GM21723 (cell line): ENCODE data around the gene BNC1.
"Not testable (repeated sequence)": the region's sequence is repeated elsewhere in the genome, so short reads cannot be mapped to it uniquely, and the experiment has no call there.

Experiments
- ATAC-seq: cut with Tn5 transposase; IDR thresholded peaks from one replicate; pipeline ENCODE4 v1.9.1; 2021; ENCODE audit warnings: mild to moderate bottlenecking, moderate library complexity; ENCODE audit not compliant: unreplicated experiment

Gene BNC1

DNA sequence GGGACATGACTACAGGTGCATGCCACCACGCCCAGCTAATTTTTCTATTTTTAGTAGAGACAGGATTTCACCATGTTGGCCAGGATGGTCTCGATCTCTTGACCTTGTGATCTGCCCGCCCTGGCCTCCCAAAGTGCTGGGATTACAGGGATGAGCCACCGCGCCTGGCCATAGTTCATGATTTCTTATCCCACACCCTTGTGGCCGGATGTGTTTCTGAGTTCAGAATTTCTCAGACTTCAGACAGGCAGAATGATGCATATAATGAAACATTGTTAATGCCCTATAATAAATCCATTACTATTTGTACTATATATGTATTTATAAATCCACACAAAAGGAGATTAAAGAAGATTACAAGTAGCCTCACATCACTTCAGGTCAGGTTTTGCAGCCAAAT, 22.3 kb downstream of the BNC1 start:
- ATAC-seq: not testable (repeated sequence)

DNA sequence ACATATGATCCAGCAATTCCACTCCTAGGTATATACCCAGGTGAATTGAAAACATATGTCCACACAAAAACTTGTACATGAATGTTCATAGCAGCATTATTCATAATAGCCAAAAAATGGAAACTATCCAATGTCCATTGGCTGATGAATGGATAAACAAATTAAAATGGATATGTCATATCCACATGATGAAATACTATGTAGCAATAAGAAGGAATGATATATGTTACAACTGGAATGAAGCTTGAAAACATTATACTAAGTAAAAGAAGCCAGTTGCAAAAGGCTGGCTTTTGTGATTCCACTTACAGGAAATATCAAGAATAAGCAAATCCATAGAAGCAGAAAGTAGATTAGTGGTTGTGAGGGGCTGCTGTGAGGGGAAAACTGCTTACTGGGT, 33.7 kb downstream of the BNC1 start:
- no peak for ATAC-seq

DNA sequence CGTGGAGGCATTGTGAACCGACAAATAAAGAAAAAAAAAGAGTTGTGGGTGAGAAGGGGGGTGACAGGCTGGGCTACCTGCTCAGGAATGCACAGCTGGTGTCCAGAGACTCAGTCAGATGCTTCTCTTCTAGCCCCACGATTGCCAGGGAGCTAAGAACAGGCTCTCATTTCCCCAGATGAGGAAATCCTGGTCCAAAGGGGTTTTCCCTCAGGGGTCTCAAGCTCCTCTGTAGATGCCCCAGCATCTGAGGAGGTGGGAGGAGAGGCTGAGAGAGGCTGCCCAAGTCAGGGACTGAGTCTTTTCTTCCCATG, 35.5 kb downstream of the BNC1 start:
- ATAC-seq: no peak

DNA sequence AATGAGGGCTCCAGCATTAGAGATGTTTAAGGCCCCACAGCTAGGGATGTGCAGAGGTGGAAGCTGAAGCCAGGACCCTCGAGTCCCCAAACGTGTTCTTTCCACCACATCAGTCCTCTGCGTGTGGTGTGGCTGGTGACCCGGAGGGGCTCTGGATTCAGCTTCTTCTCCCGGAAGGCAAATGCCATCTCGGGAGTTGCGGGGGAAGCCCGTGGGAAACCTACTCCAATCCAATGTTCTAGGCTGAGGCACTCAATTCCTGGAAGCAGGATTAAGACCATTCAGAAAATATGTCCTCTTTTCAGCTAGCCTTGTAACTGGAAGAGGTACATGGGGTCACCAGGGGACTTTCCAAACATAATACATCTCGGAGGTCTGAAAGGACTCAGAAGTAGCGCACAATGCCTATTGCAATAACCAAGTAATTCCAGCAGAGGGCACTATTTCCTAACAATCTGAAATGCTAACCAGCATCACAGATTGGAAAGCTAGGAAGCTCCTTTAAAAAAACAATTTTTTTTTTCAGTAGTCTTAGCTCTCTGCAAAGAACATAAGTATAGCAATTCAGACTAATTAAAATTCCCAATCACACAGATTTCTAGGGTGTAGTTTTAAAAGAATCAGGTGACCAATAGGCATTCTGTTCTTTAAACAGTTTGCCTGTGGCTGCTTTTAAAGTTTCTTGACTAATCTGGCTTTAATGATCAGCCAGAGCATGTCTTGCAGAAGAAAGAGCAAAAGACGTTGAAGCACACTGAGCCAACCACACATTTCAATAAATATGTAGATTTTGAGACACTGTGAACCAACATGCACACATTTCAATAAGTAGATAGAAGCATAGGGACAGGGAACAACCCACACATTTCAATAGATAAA, 36.1 kb downstream of the BNC1 start:
- ATAC-seq: no peak

DNA sequence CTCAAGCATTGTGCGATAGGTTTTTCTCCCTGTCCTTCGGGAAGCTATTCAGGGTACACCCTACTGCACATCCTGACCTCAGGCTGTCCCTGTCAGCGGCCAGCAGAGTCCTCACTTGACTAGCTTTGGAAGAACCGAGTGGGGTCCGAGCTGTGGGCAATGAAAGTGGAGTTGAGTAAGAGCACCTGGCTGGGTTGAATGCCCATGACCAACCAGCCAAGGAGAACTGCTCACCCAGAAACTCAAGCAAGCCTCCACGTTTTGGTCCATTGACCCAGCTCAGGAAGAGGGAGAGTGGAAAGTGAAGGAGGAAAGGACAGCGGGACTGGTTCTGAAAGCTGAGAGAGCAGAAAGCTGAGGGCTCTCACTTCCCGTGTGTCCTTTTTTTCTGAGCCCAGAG, 40.8 kb downstream of the BNC1 start:
- ATAC-seq: no peak

DNA sequence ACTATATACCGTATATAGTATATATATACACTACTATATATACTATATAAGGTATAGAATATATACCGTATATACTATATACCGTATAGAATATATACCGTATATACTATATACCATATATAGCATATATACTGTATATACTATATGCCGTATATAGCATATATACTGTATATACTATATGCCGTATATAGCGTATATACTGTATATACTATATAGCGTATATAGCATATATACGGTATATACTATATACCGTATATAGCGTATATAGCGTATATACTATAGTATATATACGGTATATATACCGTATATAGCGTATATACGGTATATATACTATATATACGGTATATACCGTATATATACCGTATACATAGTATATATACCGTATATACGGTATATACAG, 54.2 kb downstream of the BNC1 start:
- ATAC-seq: no peak

DNA sequence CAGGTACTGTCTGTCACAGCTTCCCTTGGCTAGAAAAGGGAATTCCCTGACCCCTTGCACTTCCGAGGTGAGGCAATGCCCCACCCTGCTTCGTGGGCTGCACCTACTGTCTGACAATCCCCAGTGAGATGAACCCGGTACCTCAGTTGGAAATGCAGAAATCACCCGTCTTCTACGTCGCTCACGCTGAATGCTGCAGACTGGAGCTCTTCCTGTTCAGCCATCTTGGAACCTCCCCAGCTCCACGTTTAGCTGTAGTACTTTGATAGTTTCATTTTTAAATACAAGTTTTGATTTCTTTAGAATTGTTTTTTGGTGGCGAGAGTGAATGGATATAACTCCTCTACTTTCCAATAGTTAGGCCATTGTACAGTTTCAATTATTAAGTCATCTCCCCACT, 59.0 kb downstream of the BNC1 start:
- ATAC-seq: no peak

DNA sequence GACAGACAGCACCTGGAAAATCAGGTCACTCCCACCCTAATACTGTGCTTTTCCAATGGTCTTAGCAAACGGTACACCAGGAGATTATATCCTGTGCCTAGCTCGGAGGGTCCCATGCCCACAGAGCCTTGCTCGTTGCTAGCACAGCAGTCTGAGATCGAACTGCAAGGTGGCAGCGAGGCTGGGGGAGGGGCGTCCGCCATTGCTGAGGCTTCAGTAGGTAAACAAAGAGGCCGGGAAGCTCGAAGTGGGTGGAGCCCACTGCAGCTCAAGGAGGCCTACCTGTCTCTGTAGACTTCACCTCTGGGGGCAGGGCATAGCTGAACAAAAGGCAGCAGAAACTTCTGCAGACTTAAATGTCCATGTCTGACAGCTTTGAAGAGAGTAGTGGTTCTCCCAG, 62.7 kb downstream of the BNC1 start:
- not testable (repeated sequence) for ATAC-seq

DNA sequence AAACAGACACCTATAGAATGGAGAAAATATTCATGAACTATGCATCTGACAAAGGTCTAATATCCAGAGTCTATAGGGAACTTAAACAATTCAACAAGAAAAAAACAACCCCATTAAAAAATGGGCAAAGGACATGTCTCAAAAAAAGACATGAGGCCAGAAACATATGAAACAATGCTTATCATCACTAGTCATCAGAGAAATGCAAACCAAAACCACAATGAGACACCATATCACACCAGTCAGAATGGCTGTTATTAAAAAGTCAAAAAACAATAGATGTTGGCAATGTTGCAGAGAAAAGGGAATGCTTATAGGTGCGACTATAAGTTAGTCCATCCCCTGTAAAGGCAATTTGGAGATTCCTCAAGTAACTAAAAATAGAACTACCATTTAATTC, 65.4 kb downstream of the BNC1 start:
- no peak for ATAC-seq

DNA sequence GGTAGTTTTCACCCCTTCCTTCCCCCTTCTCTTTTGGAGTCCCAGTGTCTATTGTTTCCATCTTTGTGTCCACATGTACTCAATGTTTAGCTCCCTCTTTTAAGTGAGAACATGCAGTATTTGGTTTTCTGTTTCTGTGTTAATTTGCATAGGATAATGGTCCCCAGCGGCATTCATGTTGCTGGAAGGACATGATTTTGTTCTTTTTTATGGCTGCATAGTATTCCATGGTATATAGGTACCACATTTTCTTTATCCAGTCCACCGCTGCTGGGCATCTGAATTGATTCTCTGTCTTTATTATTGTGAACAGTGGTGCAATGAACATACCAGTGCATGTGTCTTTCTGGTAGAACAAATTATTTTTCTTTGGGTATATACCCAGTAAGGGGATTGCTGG, 69.2 kb downstream of the BNC1 start:
- no peak for ATAC-seq

DNA sequence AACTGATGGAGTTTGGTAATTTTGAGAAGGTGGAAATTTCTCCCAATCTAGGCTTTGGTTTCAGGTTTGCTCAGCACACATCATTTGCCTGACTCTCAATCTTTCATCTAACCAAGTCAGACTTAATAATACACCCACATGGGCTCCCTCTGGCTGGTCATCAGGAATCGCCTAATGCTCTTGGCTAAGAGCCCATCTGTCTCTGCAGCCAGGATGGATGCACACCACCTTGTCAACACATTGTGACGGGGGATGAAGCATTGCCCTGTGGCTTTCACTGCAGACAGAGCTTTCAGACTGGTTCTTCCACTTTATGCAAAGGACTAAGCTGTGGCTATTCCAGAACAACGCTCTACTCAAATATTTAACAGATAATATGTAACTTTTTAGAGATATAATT, 73.8 kb downstream of the BNC1 start:
- ATAC-seq: no peak

DNA sequence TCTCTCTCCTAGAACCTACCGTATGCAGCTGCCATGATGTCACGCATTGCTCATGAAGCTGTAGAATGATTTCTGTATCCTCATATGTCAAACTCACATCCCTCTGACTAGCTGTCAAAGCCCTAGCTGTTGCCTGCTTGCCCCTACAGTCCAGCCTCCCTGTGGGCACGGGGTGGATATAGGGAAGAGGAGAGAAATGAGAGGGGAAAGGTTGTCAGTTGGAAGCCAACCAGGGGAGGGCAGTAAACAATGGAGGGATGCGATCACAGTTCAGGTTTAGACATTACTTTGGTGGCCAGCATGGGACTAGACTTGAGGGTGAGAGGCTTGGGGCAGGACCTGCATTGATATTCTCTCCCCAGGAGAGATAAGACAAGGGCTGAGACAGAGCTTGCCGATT, 75.1 kb downstream of the BNC1 start:
- ATAC-seq: no peak

DNA sequence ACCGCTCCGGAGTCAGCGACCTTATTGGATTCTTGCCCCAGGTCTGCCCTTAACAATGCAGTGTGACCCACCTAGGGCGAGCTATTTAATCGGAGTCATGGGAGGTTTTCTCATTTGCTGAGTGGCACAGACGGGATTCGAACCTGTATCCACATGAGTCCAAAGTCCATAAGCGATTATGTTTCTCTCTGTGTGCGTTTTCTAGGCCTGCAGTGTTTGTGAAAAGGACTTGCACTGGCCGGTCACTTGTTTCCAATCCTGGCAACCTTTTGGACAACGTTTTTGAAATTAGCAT, 76.2 kb downstream of the BNC1 start:
- no peak for ATAC-seq

DNA sequence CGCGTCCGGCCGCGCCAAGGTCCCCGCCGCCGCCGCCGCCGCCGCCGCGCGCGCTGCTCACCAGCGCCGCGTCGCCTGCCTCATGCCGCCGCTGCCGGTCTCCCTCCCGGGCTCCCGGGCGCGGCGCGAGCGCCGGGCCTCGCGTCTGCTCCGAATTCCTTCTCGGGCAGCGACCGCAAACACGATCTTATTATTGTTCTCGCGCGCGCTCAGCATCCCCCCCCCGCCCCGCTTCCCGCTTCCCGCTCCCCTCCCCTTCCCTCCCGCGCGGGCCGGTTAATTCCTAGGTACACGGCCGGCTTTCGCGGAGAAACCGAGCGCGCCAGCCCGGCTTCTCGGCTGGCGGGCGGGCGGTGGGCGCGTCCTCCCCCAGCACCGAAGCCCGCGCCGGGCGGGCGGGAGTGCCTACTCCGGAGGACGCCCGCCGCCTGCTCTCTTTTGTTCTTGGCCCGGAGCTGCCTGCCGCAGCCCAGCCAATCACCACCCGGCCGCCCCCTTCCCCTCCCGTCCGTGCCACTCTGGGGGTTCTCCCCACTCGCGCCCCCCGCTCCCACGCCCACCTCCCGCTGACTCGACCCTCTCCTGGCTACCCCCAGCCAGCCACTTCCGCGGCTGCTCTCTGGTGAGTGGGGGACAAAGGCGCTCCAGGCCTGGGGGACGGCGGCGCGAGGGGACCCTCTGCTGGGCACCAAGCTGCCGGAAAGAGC, 76.7 kb downstream of the BNC1 start, which contains the start of gene HDGFL3:
TSS of gene HDGFL3 (minus strand) at position 164 of the 707 bp plus-strand sequence. CDS start 409 bp downstream, outside the sequence.
- peak; percentile 46 for ATAC-seq

DNA sequence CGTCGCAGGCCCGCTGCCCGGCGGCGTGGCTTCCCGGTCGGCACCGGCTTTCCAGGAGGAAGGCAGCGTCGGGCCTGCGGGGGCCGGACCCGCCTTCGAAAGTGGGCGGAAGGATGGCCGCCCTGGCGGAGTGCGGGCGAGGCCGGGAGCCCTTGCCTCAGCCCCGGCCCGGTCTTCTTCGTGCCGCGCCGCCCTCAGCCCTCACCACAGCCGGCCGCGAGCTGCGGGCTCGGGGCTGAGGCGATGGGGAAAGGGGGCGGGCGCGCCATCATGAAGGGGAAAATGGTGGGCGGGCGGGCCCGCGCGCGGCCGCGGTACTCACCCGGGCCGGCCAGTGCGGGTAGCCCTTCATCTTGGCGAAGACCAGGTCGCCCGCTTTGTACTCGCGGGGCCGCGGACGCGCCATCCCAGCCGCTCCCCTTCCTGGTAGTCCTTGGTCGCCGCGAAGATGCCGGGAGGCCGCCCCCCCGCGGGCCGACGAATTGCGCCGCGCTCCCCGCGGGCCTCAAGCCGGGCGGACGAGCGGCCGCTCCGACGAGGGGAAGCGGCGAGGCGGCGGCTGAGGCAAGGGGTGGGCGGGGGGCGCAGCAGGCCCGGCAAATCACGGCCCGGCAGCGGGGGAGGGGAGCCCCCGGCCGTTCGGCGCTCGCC, 77.3 kb downstream of the BNC1 start:
- ATAC-seq: peak; percentile 38

DNA sequence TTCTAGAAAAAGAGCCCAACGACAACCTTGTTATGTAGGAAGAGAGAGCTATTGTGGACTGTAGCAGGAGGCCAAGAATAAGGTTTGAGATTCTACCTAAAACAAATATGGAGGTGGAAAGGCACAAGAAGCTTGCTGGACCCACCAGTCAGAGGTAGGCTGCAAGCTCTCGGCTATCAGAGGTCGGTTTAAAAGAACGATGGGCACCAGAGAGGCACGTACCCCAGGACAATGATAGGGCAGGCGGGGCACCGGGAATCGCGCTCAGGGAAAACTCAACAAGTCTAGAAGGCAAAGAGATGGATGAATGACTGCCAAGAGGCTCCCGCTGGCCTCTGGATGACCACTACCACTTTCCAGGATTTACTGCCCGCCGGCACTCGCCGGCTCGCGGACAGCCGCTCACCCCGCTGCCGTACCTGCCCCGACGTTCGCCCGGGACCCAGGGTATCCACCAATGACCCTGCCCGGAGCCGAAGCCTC, 77.9 kb downstream of the BNC1 start:
- ATAC-seq: no peak
